Eye (tissue), 1 donor: ENCODE measurements around the gene CASZ1.

Source experiments
- DNase-seq: peaks from one replicate; pipeline ENCODE4 v3.0.0-alpha.2; 2015

CASZ1 gene

DNA sequence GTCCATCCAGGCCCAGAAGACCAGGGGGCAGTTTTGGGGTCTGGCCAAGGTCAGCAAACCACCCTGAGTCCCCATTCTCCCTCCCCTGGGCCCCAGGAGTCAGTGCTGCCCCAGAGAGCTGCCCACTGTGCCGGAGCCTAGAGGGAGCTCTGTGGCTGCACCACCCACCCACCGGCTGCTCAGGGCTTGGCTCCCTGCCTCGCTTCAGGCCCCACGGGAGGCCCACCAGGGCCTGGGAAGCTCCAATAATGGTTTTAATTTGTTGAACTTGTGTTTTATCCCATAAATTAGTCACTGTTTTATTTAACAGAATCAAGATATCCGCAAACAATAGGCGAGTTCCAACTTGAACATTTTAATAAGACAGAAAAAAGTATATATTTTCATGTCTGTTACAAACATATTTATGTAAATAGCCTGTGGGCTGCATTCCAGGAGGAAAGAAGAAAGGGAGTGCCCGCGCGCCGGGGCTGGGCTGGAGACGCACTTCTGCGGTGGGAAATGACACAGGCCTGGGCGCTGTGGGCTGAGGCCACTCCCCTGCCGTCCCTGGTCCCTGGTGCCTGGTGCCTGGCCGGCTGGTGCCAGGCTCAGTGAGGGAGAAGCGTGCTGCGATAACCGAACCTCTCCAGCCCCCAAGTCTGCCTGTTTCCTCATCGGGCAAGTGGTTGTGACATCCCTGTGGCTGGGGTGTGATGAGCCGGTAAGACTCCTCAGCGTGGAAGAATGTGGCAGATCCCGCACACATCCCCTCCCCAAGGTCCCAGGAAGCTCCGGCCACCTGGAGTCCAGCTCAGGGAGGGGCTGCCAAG is 161.2 kb downstream of the CASZ1 start:
- DNase-seq, result no peak

DNA sequence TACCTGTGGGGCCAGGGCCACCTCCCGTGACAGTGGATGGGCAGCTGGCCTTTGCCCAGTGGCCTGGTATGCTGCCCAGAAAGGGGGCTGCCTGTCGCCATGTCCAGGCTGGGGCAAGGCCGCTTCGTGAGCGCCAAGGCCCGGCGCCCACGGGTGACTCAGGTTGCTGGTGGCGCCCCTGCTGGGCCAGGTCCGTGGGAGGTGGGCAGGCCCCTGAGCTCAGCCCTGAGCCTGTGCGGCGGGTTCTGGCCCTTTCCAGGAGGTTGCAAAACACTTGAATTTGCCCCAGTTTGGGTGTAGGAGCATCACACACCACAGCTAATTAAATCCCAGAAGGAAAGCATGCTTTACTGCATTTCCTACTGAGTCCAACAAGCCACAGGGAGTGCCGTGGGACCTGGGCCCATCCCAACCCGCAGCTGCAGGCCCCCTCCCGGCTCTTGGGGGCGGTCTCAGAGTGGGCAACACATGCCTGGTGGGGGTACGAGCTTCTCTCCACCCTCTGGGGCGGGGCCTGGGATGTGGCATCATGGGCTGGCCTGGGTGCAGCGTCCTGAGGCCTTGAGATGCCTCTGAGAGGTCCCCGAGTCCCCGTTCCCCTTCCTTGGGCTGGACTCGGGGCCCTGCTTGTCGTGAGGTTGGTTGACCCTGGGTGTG is 161.9 kb downstream of the CASZ1 start:
- no peak for DNase-seq

DNA sequence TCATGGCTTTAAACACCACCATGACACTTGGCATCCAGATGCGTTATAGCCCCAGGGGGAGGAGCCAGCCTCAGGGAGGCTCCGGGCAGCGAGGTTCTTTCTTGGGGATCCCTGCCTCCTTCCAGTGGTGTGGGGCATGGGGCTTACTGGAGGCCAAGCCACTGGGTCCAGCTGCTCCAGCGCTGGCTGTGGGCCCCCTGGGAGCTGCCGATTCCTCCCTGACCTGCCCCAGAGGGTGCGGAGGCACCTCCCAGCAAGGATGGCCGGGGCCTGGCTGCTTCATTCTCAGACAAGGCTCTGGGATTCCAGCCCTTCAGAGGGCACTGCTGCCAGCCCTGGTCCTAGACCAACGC is 162.4 kb downstream of the CASZ1 start:
- no peak for DNase-seq

DNA sequence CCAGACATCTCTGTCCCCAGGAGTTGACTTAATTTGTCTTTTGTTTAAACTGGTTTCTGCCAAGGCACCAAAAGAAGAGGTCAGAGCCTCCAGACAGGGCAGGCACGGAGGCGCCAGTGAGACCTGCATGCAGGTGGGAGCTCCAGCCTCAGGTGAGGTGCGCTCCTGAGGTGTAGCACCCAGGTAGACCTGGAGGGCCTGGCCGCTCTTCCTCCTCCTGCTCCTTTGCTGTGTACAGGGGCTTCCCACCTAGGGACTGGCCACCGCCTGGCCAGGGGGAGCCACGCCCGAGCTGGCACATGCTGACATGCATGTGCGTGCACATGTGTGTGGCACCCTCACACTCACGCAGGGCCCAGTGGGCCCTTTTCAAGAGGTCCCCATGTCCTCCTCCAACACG is 163.0 kb downstream of the CASZ1 start:
- DNase-seq, result no peak

DNA sequence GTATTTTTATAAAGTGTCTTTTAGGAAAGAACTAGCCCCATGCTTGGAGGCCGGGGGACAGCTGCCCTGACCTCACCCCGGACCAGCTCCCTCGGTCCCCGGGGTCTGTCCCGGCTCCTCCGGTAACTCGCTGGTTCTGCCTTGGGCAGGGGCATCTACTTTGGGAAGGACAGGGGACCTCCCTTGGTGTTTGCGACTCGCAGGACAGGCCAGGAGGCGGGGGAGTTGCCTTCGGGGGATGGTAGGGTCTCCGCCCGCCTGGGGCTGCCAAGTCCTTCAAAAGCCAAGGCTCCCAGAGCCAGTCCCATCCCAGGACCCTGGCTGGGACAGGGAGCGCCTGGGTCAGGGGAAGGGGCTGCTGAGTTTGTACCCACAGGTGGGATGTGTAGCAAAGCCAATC is 163.8 kb downstream of the CASZ1 start:
- DNase-seq, result no peak

DNA sequence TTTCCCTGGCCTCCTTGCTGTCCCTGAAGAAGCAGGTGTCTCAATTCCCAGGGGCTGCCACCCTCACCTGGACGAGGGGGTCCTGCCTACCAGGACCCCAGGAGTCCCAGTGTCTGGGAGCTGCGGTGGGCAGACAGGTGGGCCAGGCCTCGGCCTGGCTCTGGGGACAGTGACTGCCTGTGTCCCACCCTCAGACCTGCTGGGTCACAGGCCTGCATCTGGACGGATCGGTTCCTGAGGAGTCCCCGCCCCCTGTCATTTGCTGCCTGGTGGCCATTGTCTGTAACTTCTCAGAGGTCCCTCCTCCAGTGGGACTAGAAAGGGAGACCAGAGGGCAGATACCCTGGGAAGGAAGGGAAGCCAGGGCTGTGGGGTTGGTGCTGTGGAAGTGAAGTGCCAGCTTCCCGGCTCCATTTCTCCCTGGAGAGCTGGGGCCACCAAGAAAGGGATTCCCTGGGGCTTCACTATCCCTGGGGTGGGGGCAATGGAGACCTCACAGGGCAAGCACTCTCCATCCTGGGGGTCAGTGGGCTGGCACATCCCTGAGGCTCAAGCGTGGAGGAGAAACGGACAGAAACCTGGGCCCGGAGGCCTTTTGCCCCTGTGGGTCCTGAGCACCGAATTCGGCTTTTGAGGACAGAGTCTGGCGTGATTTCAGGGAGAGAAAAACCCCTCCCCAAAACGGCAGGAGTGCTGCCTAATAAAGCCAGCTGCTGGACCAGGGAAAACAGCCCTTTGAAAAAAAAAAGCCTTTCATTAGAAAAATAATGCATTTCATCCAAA is 164.4 kb downstream of the CASZ1 start:
- peak; percentile 59 for DNase-seq

DNA sequence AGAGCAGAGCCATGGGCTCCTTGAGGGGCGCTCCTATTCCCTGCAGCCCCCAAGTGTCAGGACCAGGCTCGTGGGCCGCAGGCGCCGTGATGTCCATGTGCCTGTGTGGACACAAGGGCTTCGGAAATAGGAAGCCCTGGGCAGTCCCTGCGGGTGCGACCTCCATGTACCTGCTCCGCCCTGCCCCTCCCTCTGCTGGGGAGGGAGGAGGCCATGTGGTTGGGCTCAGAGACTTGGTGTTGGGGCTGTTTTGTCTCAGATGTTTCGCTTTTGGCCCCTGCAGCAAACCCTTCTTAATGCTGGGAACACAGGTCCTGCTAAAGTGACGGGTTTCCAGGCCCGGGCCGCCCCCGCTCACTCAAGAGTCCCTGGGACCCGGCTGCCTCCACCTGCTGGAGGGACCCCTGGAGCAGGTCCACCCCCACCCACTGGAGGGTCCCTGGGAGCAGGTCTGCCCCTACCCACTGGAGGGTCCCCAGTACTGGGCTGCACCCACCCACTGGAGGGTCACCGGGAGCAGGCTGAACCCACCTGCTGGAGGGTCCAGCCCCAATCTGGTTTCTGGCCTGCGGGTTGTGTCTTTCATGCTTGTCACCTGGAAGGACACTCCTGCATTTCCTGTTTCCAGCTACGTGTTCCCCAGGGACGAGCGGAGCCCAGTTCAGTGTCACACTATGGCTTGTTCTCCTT is 165.2 kb downstream of the CASZ1 start:
- no peak for DNase-seq

DNA sequence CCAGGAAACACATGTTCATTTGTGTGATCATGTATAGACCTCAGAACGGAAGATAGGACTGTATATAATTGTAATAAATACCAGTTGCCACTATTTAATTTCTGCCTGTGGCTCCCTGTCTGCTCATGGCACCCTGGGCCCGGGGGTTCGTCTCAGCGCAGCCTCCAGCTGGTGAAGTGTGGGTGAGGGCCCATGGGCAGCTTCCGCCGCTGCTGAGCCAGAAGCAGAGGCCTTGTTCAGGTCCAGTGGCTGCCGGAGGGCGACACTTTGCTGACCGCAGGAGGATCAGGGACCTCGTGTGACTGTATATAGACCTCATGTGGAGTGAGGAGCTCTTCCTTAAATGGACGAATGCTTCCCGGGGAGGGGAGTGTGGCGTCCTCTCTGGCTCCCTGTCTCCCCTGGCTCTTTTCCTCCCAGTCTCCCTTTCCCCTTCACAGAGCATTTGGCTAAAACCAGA is 165.8 kb downstream of the CASZ1 start:
- DNase-seq, result peak; percentile 29

DNA sequence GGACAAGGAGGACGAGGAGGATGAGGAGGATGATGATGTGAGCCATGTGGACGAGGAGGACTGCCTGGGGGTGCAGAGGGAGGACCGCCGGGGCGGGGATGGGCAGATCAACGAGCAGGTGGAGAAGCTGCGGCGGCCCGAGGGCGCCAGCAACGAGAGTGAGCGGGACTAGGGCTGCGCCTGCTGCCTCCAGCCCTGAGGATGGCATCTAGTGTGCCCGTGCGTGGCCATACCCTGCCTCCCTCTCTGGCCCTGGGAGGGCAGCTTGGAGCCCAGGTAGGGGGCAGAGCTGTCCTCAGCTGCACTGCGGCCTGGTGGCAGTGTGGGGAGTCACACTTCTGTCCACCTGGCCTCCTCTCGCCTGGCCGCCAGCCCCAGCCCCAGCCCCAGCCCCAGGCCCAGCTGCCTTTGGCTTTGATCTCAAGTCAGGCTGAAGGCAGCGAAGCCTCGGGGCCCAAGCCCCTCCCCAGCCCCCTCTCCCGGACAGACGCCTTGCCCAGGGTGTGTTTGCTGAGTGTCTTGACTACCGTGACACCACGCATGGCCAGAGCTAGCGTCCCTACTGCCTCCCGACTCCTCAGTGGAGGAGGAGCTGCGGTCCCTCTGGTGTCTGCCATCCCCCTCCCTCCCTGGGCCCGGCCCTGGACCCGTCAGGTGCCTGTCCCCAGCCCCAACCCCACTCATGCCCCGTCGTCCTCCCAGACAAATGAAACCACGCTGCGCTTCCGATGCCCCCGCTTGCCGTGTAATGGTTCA is 166.5 kb downstream of the CASZ1 start:
- peak; percentile 83 for DNase-seq

DNA sequence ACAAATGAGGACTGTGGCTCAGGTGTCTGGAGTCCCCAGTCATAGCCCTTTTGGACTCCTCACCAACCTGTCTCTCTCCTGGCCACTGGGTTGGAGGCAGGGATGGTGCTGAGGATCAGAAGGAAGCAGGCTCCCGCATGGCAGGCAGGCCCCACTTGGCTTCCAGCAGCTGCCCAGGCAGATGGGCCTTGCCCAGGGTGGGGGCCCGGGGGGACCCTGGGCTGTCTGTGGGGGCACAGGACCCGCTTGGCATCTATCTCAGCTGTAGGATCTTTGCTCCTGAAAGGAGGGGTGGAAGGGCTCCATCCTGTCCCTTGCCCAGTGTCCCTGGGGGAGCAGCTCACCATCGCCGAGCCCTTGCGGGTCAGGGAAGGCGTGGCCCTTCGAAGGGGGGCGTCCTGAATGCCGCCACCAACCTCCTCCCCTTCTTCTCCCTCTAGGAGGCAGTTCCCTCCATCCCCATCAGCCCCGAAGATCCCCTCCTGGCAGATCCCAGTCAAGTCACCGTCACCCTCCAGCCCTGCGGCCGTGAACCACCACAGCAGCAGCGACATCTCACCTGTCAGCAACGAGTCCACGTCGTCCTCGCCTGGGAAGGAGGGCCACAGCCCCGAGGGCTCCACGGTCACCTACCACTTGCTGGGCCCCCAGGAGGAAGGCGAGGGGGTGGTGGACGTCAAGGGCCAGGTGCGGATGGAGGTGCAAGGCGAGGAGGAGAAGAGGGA is 167.2 kb downstream of the CASZ1 start:
- DNase-seq, result no peak

DNA sequence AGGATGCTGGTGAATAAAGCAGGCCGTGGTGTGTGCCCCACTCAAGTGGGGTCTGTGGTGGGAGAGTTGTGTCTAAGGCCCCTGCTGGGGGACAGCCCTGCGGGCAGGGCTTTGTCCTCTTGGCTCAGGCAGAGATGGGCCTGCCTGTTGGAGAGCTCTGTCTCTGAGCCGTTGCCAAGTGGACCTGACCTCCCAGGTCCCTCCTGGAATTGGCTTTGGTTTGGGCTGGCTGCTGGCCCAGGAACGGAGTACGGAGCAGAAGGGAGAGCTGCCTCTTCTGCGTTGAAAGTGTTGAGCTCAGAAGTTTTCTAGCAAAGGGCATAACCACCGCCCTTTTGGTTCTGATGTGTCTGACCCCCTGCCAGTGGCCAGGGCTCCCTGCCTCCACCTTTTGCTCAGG is 167.8 kb downstream of the CASZ1 start:
- DNase-seq, result no peak

DNA sequence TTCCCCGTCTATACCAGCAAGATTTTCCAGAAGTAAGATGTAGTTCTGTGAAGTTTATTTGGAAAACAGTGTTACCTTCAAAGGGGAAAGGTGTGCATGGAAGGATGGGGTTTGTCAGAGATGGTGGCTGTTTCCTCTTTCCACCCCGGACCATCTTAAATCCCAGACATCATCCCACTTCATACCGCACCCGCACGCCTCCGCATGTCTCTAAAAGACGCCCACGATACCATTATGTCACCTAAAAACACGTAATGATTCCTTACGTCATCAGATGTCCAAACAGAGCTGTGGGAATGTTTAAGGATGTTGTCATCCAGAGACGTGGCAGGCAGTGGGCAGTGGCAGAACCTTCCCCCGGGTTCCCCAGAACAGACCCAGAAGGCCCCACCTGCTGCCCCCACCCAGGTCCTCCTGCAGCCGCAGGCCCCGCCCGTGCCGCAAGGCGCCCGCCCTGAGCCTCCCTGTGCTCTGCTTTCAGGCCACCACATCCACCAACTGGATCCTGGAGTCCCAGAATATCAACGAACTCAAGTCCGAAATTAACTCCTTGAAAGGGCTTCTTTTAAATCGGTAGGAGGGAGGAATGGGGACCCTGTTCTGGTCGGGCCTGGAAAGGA is 169.5 kb downstream of the CASZ1 start:
- no peak for DNase-seq

DNA sequence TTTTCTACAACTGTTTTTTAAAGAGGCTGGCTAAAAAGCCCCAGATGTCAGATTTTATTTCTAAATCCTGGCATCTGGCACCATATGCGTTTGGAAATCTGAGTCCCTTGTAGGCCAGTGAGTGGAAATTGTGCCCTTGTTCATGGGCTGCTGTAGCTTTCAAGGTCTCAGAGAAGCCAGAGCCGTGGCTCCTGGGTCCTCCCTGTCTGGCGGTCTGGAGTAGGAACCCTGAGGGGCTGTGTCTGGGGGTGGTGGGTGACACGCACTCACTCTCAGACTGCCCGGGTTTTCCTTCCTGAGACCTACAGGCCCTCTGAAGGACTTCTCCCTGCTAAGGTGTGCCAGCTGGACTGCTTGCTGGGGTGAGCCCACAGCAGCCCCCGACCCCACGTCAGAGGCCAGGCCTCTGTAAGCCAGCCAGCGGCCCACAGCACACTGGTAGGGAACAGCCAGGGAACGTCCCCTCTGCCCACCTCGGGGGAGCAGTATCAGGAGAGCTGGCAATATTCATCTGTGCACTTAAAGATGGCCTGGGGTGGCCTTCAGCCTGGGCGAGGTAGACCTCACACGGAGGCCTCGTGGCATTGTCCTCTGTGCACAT is 170.2 kb downstream of the CASZ1 start:
- no peak for DNase-seq

DNA sequence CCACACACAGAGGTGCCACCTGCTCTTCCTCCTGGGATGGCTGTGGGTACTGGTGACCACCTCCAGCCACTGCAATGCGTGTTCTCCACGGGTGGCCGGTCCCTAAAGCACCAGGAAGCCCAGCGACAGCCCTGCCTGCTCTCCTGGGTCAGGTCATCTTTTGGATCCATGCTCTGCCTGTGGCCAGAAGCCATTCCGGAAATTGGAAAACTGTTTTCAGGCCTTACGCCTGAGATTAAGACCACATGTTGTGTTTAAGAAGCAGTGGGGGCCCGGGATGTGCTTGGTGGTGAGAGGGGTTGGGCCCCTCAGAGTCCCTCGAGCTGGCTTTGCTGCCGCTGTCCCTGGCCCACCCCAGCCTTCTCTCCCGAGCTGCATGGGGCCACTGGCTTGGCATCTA is 170.9 kb downstream of the CASZ1 start:
- DNase-seq, result peak; percentile 58

DNA sequence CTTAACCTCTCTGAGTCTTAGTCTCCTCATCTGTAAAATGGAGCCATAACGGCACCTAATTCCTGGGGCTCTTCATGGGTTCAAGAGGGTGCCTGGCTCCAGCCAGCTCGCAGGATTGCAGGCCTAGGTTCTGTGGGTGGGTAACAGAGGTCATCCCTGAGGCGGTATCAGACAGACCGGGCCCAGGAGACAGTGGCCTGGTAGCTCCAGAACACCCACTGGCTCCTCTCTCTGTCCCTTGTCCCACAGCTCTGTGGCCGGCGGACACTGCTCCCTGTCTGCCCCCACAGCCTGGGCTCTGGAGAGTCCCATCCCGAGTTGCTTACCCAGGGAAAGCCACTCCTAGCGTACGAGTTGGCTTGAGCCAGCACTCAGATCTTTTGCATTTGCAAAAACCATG is 171.4 kb downstream of the CASZ1 start:
- no peak for DNase-seq

DNA sequence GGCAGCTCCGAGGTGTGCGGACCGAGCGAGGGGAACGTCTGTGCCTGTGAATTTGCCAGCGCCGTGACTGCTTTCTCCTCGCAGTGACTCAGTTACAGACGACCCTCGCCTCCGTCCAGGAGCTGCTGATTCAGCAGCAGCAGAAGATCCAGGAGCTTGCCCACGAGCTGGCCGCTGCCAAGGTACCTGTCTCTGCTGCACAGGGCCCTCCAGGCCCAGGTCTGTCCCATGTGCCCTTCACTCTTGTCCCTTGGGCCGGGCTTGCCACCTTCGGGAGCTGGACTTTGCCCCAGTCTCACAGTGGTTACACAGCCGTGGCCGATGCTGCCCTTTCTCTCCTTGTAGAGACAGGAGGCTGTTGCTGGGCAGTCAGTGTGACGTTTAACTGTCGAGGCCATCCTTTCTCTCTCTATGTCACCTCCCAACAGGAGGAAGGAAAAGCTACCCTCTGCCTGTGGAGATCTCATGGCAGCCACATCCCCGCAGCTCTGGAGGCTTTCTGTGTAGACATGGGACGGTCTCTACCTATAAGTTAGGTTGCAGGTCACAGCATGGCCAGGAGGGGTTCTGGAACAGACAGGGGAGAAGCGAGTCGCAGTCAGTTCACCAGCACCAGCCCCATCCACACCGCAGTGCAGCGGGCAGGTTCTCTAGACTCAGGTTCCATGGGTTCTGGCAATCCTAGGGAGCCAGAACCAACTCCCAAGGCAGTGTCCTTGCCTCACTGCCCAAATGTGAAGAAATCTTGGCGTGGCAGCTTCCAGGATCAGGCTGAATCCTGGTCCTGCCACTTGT is 172.0 kb downstream of the CASZ1 start:
- DNase-seq, result no peak

DNA sequence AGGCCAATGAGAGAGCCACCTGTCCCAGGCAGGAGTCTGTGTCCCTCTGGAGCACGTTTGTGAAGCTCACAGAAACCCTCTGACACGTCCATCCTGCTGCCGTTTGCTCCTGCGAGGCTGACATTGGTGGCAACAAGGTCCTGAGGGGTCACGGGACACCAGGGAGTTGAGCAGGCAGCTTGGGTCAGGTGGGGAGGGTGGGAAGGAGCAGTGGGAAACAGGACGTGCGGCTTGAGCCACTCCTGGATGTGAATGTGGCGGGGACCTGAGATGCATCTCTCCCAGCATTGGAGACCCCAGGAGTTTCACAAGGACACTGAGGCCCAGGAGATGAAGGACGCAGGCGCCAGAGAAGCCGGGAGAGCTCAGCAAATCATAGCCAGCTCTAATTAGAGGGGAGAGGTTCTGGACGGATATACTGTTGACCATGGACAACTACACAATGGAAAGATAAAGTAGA is 172.7 kb downstream of the CASZ1 start:
- DNase-seq, result no peak

DNA sequence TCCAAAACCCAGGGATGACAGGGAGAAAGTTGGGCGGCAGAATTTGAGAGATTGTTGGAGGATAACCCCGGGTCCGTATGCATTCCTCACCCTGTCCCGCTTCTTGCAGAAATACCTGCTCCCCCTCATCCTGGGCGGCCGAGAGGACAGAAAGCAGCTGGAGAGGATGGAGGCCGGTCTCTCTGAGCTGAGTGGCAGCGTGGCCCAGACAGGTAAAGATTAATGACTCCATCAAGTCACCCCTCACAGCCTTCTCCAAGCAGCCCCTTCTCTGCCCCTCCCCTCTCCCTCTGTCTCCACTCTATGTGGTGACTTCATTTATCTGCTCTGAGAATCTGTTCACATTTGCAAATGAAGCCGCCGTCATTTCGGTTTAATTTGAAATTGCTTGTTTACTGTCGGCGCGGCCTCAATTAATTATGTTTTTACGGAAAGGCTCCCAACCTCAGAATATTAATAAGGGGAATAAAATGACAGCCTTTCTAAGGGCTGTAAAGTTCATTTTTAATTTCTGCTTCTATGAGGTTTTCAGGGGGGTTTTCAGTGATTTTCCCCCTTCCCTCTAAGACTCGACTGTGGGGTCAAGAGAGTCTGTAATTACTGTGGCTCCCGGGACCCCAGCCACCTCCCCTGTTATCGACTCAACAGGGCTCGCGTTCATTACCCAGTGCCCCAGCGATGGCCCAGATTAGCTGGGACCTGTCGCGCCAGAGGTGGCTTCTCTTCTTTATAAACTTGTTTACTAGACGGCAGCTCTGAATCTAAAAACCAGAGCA is 173.3 kb downstream of the CASZ1 start:
- no peak for DNase-seq

DNA sequence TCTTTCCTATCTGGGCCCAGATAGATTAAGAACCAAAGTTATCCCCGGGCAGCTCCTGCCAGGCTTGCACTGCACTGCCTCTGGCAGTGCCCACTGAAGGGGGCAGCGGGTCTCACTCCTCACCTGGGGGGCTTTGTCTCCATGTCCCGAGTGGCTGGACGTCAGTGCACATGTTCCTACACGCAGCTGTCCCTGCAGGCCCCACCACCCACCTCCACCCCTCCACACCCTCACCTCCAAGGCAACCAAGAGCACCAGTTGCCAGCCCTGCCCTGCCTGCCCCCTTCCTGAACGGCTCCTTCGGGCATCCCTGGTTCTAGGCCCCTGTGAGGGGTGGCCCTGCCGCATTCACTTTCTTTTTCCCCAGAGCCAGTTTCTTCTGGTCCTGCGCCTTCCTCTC is 174.5 kb downstream of the CASZ1 start:
- DNase-seq, result no peak
